Progenitor cell of endocrine pancreas (in vitro differentiated cells): ENCODE data around the gene SYT13. TPM values are rescaled to one million over a fixed set of nuclear protein-coding genes. Genes with fewer than 3 reads are reported as not detected.

Experiments used
- DNase-seq: peaks from one replicate; pipeline ENCODE4 v3.0.0; 2021; ENCODE audit warnings: low spot score; ENCODE audit not compliant: unreplicated experiment
- H3K27ac Mint-ChIP-seq: 2 replicates; pipeline ENCODE4 v1.8.0; 2021; ENCODE audit warnings: mild to moderate bottlenecking, moderate library complexity, mixed read lengths
- H3K27me3 Mint-ChIP-seq: 2 replicates; pipeline ENCODE4 v1.8.0; 2021; ENCODE audit warnings: mixed read lengths
- H3K36me3 Mint-ChIP-seq: 2 replicates; pipeline ENCODE4 v1.8.0; 2022; ENCODE audit warnings: mixed read lengths; ENCODE audit not compliant: insufficient read depth
- H3K4me1 Mint-ChIP-seq: 2 replicates; pipeline ENCODE4 v1.8.0; 2021; ENCODE audit warnings: low read depth, mixed read lengths
- H3K4me3 Mint-ChIP-seq: 2 replicates; pipeline ENCODE4 v1.8.0; 2021; ENCODE audit warnings: low read depth, mild to moderate bottlenecking, moderate library complexity, mixed read lengths
- H3K9me3 Mint-ChIP-seq: 2 replicates; pipeline ENCODE4 v1.8.0; 2021; ENCODE audit warnings: low read depth, mixed read lengths
- CTCF ChIP-seq: fragments of 200-600 bp; sonication (generic); IDR thresholded peaks from one replicate; pipeline ENCODE4 v1.5.0; 2021; ENCODE audit warnings: antibody characterized with exemption, mild to moderate bottlenecking; ENCODE audit not compliant: unreplicated experiment
- total RNA-seq: library from RNA; stranded (reverse); gene quantifications from 2 replicates; pipeline ENCODE4 v1.2.1, GENCODE V29; 2021

The SYT13 gene
- total RNA-seq, 1 donor from 2014 or later = 24.5 TPM

GRCh38 chr11:45227836-45228235 lies 58.3 kb downstream of the SYT13 start:
- Mint-ChIP-seq H3K4me3 (no peak overlapping the region), H3K36me3 (peaks cover 23% of the 10 kb centered on the region), H3K27me3 (no peaks in the 10 kb centered on the region), H3K9me3 (no peaks in the 10 kb centered on the region), H3K4me1 (no peaks in the 10 kb centered on the region), H3K27ac (no peak overlapping the region)
- no peak for TF ChIP-seq CTCF
- DNase-seq = no peak

GRCh38 chr11:45226901-45227300 lies 59.2 kb downstream of the SYT13 start:
- no peak for TF ChIP-seq CTCF
- H3K4me3 Mint-ChIP-seq = no peak overlapping the region
- no peak overlapping the region for H3K27ac Mint-ChIP-seq
- no peaks in the 10 kb centered on the region for H3K4me1 Mint-ChIP-seq
- H3K36me3 Mint-ChIP-seq = peaks cover 25% of the 10 kb centered on the region
- DNase-seq = no peak
- H3K9me3 Mint-ChIP-seq = no peaks in the 10 kb centered on the region
- no peaks in the 10 kb centered on the region for H3K27me3 Mint-ChIP-seq

- H3K9me3 Mint-ChIP-seq = no peaks in the 10 kb centered on the region
- no peak overlapping the region for H3K4me3 Mint-ChIP-seq
- DNase-seq = no peak
- H3K4me1 Mint-ChIP-seq = no peaks in the 10 kb centered on the region
- H3K27ac Mint-ChIP-seq = no peak overlapping the region
- no peak for TF ChIP-seq CTCF
- H3K27me3 Mint-ChIP-seq = no peaks in the 10 kb centered on the region
- peaks cover 29% of the 10 kb centered on the region for H3K36me3 Mint-ChIP-seq
Observed at GRCh38 chr11:45225961-45226871, 59.9 kb downstream of the SYT13 start.

- Mint-ChIP-seq H3K9me3 (no peaks in the 10 kb centered on the region), H3K27me3 (no peaks in the 10 kb centered on the region), H3K36me3 (peaks cover 29% of the 10 kb centered on the region), H3K27ac (no peak overlapping the region), H3K4me1 (no peaks in the 10 kb centered on the region), H3K4me3 (no peak overlapping the region)
- TF ChIP-seq CTCF = no peak
- DNase-seq = no peak
Observed at GRCh38 chr11:45225277-45225676, 60.9 kb downstream of the SYT13 start.

GRCh38 chr11:45224766-45225165 lies 61.4 kb downstream of the SYT13 start:
- peaks cover 29% of the 10 kb centered on the region for H3K36me3 Mint-ChIP-seq
- no peak for DNase-seq
- H3K27ac Mint-ChIP-seq = no peak overlapping the region
- TF ChIP-seq CTCF = no peak
- H3K4me3 Mint-ChIP-seq = no peak overlapping the region
- H3K27me3 Mint-ChIP-seq = no peaks in the 10 kb centered on the region
- no peaks in the 10 kb centered on the region for H3K9me3 Mint-ChIP-seq
- H3K4me1 Mint-ChIP-seq = no peaks in the 10 kb centered on the region
